ENCODE measurements around the gene TNFSF8. TPM values are rescaled to one million over a fixed set of nuclear protein-coding genes. Genes with fewer than 3 reads are reported as not detected.

Gene TNFSF8
- total RNA-seq, 1 donor from 2014 or later, result 0.96 TPM

DNA sequence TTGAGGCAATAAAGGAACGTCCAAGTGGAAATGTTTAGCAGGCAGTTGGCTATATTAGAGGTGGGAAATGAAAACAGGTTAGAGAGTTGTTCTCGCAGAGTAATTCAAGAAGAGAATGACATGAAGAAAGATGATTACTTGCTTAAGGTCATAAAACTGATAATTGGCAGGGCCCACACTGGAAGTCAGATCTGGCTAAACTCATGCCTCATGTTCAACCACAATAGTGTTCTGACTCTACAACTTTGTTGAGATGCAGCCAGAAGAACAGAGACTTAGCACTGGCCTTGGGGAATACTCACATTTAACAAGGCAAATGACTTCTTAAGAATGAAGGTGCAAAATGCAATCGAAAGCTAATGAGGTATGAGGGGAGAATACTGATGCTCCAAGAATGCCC lies 27.2 kb upstream of the TNFSF8 start:
- TF ChIP-seq CTCF (IDR thresholded peaks at IDR 0.05), result no peak
- DNase-seq (ENCODE audit: low spot score in 2 of 2), result no peak
- intact Hi-C loops (cut with DNase I), result no loop called here
- H3K27ac ChIP-seq, result no peak overlapping the region
- no peaks in the 10 kb centered on the region for H3K27me3 ChIP-seq
- no peaks in the 10 kb centered on the region for H3K4me1 ChIP-seq
- H3K9me3 ChIP-seq, result no peaks in the 10 kb centered on the region
- H3K36me3 ChIP-seq, result no peaks in the 10 kb centered on the region
- H3K4me3 ChIP-seq, result no peak overlapping the region

DNA sequence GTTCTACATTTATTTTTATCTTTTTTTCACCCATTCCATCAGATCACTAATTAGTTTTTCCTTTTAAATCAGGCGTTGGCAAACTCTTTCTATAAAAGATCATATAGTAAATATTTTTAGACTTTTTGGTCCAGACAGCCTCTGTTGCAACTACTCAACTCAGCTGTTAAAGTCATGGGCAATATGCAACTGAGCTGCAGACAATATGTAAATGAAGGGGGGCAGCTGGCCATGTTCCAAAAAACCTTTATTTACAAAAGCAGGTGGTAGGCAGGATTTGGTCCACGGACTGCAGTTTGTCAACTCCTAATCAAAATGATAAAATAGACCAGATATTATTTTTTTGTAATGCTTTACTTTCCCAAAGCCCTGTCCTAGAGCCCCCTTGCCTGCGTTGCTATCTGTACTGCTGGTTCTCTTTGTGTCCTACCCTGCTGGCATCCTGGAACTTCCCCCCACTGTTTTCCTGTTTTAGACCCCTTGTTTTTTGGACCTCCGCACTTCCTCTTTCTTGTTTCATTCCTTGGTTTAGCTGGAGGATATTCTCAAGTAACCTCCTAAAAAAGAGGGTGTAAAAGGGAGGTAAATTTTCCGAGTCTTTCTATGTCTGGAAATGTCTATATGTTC lies 24.7 kb upstream of the TNFSF8 start:
- Histone ChIP-seq H3K27me3 (no peaks in the 10 kb centered on the region), H3K9me3 (no peaks in the 10 kb centered on the region), H3K4me3 (no peak overlapping the region), H3K36me3 (no peaks in the 10 kb centered on the region), H3K4me1 (no peaks in the 10 kb centered on the region), H3K27ac (no peak overlapping the region)
- intact Hi-C loops (cut with DNase I), result no loop called here
- DNase-seq (ENCODE audit: low spot score in 2 of 2), result no peak
- TF ChIP-seq CTCF (IDR thresholded peaks at IDR 0.05), result no peak

DNA sequence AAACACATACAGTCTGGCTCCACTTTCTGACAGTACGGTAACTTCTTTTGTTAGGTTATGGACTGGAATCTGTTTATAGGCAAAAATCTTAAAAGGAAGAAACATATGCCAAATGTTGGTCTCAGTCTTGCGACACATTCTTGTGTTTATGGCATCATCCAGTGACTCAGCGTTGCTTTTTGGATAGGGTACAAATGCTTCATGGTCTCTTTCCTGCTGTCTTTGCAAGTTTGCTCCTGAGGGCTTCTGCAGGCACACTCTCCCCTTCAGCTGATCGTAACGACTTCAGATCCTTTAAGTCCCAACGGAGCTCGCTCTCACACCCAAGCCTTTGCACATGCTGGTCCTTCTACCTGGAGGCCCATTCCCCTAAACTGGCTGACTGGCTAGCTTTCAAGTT lies 23.6 kb upstream of the TNFSF8 start:
- peak in 1 of 2 donors; percentile 74 for DNase-seq (ENCODE audit: low spot score in 2 of 2)
- H3K4me3 ChIP-seq, result no peak overlapping the region
- no peaks in the 10 kb centered on the region for H3K9me3 ChIP-seq
- intact Hi-C loops (cut with DNase I), result no loop called here
- H3K4me1 ChIP-seq, result no peaks in the 10 kb centered on the region
- H3K27me3 ChIP-seq, result no peaks in the 10 kb centered on the region
- TF ChIP-seq CTCF (IDR thresholded peaks at IDR 0.05), result no peak
- H3K27ac ChIP-seq, result no peak overlapping the region
- H3K36me3 ChIP-seq, result no peaks in the 10 kb centered on the region

DNA sequence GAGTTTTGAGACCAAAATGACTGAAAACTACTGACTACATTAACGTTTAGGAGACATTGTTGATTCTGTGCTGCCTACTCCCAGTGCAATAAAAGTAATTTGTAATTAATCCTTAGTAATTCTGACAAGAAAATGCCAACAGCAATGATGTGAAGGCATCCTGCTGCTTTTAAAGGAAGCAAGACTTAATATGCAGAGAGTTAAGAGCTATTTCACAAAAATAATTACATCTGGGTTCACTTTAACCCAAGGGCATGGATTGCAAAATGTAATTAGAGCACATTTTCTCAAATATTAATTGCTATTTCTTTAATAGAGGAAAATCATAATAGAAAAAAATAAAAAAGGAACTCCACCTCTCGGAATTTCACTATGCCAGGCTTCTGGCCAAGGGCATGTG lies 22.7 kb upstream of the TNFSF8 start:
- no peak for TF ChIP-seq CTCF (IDR thresholded peaks at IDR 0.05)
- Histone ChIP-seq H3K4me1 (no peaks in the 10 kb centered on the region), H3K27me3 (no peaks in the 10 kb centered on the region), H3K36me3 (no peaks in the 10 kb centered on the region), H3K9me3 (no peaks in the 10 kb centered on the region), H3K27ac (peak overlapping the region in 1 of 2 donors; percentile 20), H3K4me3 (no peak overlapping the region)
- intact Hi-C loops (cut with DNase I), result no loop called here
- no peak for DNase-seq (ENCODE audit: low spot score in 2 of 2)

- Histone ChIP-seq H3K4me3 (no peak overlapping the region), H3K9me3 (no peaks in the 10 kb centered on the region), H3K36me3 (no peaks in the 10 kb centered on the region), H3K27ac (no peak overlapping the region), H3K27me3 (no peaks in the 10 kb centered on the region), H3K4me1 (no peaks in the 10 kb centered on the region)
- TF ChIP-seq CTCF (IDR thresholded peaks at IDR 0.05), result no peak
- intact Hi-C loops (cut with DNase I), result no loop called here
- DNase-seq (ENCODE audit: low spot score in 2 of 2), result no peak
These were observed 20.4 kb upstream of the TNFSF8 start for GRCh38 chr9:114950761-114951160.

GRCh38 chr9:114947058-114947457 lies 16.7 kb upstream of the TNFSF8 start:
- no peak for DNase-seq (ENCODE audit: low spot score in 2 of 2)
- no peaks in the 10 kb centered on the region for H3K9me3 ChIP-seq
- intact Hi-C loops (cut with DNase I), result no loop called here
- no peaks in the 10 kb centered on the region for H3K36me3 ChIP-seq
- no peaks in the 10 kb centered on the region for H3K4me1 ChIP-seq
- TF ChIP-seq CTCF (IDR thresholded peaks at IDR 0.05), result no peak
- H3K27ac ChIP-seq, result no peak overlapping the region
- no peak overlapping the region for H3K4me3 ChIP-seq
- H3K27me3 ChIP-seq, result no peaks in the 10 kb centered on the region
